G401.6 (cell line): Measurements from ENCODE around the gene ZNF398.
"Not testable (repeated sequence)": the region's sequence is repeated elsewhere in the genome, so short reads cannot be mapped to it uniquely, and the experiment has no call there.

ENCODE experiments used
- FAIRE-seq: peaks from 2 replicates; lab custom pipeline; 2012; peaks lifted over from hg19 to GRCh38; lab: Jason Lieb, UNC

ZNF398 gene

GRCh38 chr7:149226366-149226765 lies 79.1 kb downstream of the ZNF398 start:
- FAIRE-seq = not testable (repeated sequence)

- no peak for FAIRE-seq
These were observed 79.7 kb downstream of the ZNF398 start for GRCh38 chr7:149226840-149227494.

GRCh38 chr7:149228831-149229471 lies 81.7 kb downstream of the ZNF398 start:
- no peak for FAIRE-seq

DNA sequence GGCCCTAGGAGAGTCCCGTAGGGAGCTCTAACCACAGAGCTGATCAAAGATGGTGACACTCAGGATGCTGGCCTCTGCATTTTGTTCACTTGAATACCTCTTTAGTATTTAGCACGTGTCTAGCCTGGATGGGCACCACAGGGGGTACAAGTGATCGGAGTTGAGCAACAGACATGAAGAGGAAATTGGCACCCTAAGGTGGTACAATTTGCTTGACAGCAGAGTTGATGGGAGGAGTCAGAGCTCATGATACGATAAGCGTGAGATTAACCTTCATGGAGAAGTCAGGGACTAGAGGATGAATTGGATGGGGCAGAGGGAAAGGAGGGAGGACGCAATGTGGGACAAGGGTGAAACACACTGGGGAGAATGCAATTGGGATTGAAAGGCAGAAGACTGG lies 82.3 kb downstream of the ZNF398 start:
- FAIRE-seq = no peak

GRCh38 chr7:149232362-149232761 lies 85.1 kb downstream of the ZNF398 start:
- FAIRE-seq = no peak
